K562 (cell line): ENCODE results near the gene IQSEC3.

ENCODE experiments used
- ETV6 ChIP-seq, 3 experiments: fragments of 150-350 bp in 1 of 3; sonication (generic) in 1 of 3; formaldehyde crosslinking in 1 of 3; IDR thresholded peaks; 2 replicates each; pipeline versions ENCODE4 v1.6.1 to v1.8.0; 2014 to 2022; ENCODE audit warnings: borderline replicate concordance in 2 of 3, low read depth in 2 of 3, antibody characterized with exemption in 1 of 3, low read length in 1 of 3, mild to moderate bottlenecking in 1 of 3, missing genetic modification reagents in 1 of 3
- JUND ChIP-seq, 2 experiments: IDR thresholded peaks; 2 replicates in 1 of 2; 3 replicates in 1 of 2; pipeline ENCODE4 v1.6.1; 2011; ENCODE audit warnings: borderline replicate concordance in 2 of 2, low read depth in 2 of 2, low read length in 2 of 2, improper control_type of control experiment in 1 of 2, missing biosample characterization in 1 of 2, missing genetic modification characterization in 1 of 2, missing genetic modification reagents in 1 of 2
- MEF2A ChIP-seq: IDR thresholded peaks from 2 replicates; pipeline ENCODE4 v1.6.1; 2011; ENCODE audit warnings: low read depth, mild to moderate bottlenecking, low read length, moderate library complexity; ENCODE audit not compliant: control insufficient read depth
- POLR2A ChIP-seq: fragments of 450-650 bp; conservative IDR thresholded peaks from 2 replicates; pipeline ENCODE4 v1.6.1; 2016
- POLR2B ChIP-seq: fragments of 450-650 bp; IDR thresholded peaks from 2 replicates; pipeline ENCODE4 v1.6.1; 2018; ENCODE audit warnings: low read depth; ENCODE audit not compliant: partially characterized antibody
- ZNF445 ChIP-seq: fragments of 250-450 bp; sonication (Bioruptor Pico); IDR thresholded peaks from 2 replicates; pipeline ENCODE4 v1.4.0; 2020; ENCODE audit warnings: low read depth, mild to moderate bottlenecking, moderate library complexity
- ZNF561 ChIP-seq: fragments of 450-650 bp; formaldehyde crosslinking; conservative IDR thresholded peaks from 2 replicates; pipeline ENCODE4 v1.4.0; 2020; ENCODE audit warnings: mild to moderate bottlenecking, moderate library complexity
- TF ChIP-seq, protein P1 (sequence below), 3 experiments: IDR thresholded peaks in 2 of 3; conservative IDR thresholded peaks in 1 of 3; 2 replicates each; pipeline ENCODE4 v1.5.1; 2011 to 2012; ENCODE audit warnings: low read length in 3 of 3, mild to moderate bottlenecking in 3 of 3, control low read depth in 2 of 3, improper control_type of control experiment in 1 of 3, inconsistent platforms in 1 of 3, low read depth in 1 of 3, mixed read lengths in 1 of 3, moderate library complexity in 1 of 3; ENCODE audit not compliant: insufficient read depth in 2 of 3
- TF ChIP-seq, protein P2 (sequence below): fragments of 250-450 bp; sonication (Bioruptor Pico); IDR thresholded peaks from 2 replicates; pipeline ENCODE4 v1.8.0; 2021; ENCODE audit warnings: moderate library complexity, mild to moderate bottlenecking, inconsistent platforms
- TF ChIP-seq, protein P3 (sequence below), 3 experiments: fragments of 200-800 bp in 1 of 3; fragments of 250-450 bp in 1 of 3; fragments of 450-650 bp in 1 of 3; sonication (Bioruptor Pico) in 1 of 3; sonication (Bioruptor generic) in 1 of 3; formaldehyde crosslinking in 1 of 3; IDR thresholded peaks; 2 replicates each; pipeline versions ENCODE4 v1.6.1 to v1.8.0; 2016 to 2022; ENCODE audit warnings: mild to moderate bottlenecking in 2 of 3, missing genetic modification characterization in 2 of 3, missing compliant biosample characterization in 1 of 3, moderate library complexity in 1 of 3

DNA sequence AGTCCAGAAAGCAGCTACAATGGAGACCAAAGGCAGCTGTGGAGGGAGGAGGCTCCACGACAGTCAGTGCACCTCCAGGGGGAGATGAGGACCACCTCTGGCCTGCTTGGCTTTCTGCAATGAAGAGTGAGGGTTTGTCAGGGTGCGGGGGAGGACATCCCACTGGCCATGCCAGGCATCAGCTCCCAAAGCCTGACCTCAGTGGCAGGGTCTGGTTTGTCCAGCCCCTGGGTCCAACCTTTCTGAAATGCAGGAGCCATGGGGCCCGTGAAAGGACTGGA lies 112.2 kb downstream of the IQSEC3 start:
- TF ChIP-seq POLR2A (no peak), ZNF561 (CRISPR knock-in tag) (no peak), JUND (IDR thresholded peaks at IDR 0.05; ENCODE audit: borderline replicate concordance, low read depth, low read length) (no peak), JUND (tag; IDR thresholded peaks at IDR 0.05; ENCODE audit: borderline replicate concordance, low read depth, low read length) (no peak), ZNF445 (CRISPR knock-in tag) (no peak), ETV6 (IDR thresholded peaks at IDR 0.05; ENCODE audit: borderline replicate concordance in 1 of 2, low read depth in 2 of 2, low read length in 1 of 2) (no peak), ETV6 (CRISPR knock-in tag; IDR thresholded peaks at IDR 0.05; ENCODE audit: borderline replicate concordance) (no peak), MEF2A (no peak), POLR2B (no peak)
- TF ChIP-seq, protein P1, sequence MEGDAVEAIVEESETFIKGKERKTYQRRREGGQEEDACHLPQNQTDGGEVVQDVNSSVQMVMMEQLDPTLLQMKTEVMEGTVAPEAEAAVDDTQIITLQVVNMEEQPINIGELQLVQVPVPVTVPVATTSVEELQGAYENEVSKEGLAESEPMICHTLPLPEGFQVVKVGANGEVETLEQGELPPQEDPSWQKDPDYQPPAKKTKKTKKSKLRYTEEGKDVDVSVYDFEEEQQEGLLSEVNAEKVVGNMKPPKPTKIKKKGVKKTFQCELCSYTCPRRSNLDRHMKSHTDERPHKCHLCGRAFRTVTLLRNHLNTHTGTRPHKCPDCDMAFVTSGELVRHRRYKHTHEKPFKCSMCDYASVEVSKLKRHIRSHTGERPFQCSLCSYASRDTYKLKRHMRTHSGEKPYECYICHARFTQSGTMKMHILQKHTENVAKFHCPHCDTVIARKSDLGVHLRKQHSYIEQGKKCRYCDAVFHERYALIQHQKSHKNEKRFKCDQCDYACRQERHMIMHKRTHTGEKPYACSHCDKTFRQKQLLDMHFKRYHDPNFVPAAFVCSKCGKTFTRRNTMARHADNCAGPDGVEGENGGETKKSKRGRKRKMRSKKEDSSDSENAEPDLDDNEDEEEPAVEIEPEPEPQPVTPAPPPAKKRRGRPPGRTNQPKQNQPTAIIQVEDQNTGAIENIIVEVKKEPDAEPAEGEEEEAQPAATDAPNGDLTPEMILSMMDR (IDR thresholded peaks at IDR 0.05 in 2 of 3, conservative IDR thresholded peaks at IDR 0.05 in 1 of 3; ENCODE audit: insufficient read depth in 2 of 3, low read depth in 1 of 3, low read length in 3 of 3), result no peak
- TF ChIP-seq, protein P2, sequence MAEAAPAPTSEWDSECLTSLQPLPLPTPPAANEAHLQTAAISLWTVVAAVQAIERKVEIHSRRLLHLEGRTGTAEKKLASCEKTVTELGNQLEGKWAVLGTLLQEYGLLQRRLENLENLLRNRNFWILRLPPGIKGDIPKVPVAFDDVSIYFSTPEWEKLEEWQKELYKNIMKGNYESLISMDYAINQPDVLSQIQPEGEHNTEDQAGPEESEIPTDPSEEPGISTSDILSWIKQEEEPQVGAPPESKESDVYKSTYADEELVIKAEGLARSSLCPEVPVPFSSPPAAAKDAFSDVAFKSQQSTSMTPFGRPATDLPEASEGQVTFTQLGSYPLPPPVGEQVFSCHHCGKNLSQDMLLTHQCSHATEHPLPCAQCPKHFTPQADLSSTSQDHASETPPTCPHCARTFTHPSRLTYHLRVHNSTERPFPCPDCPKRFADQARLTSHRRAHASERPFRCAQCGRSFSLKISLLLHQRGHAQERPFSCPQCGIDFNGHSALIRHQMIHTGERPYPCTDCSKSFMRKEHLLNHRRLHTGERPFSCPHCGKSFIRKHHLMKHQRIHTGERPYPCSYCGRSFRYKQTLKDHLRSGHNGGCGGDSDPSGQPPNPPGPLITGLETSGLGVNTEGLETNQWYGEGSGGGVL, result no peak
- TF ChIP-seq, protein P3, sequence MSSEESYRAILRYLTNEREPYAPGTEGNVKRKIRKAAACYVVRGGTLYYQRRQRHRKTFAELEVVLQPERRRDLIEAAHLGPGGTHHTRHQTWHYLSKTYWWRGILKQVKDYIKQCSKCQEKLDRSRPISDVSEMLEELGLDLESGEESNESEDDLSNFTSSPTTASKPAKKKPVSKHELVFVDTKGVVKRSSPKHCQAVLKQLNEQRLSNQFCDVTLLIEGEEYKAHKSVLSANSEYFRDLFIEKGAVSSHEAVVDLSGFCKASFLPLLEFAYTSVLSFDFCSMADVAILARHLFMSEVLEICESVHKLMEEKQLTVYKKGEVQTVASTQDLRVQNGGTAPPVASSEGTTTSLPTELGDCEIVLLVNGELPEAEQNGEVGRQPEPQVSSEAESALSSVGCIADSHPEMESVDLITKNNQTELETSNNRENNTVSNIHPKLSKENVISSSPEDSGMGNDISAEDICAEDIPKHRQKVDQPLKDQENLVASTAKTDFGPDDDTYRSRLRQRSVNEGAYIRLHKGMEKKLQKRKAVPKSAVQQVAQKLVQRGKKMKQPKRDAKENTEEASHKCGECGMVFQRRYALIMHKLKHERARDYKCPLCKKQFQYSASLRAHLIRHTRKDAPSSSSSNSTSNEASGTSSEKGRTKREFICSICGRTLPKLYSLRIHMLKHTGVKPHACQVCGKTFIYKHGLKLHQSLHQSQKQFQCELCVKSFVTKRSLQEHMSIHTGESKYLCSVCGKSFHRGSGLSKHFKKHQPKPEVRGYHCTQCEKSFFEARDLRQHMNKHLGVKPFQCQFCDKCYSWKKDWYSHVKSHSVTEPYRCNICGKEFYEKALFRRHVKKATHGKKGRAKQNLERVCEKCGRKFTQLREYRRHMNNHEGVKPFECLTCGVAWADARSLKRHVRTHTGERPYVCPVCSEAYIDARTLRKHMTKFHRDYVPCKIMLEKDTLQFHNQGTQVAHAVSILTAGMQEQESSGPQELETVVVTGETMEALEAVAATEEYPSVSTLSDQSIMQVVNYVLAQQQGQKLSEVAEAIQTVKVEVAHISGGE (CRISPR knock-in tag; IDR thresholded peaks at IDR 0.05), result no peak
